Fibroblast of skin of right biceps (primary cell): Measurements from ENCODE around the gene ZNF883.

Experiments used
- DNase-seq: peaks from one replicate; pipeline ENCODE4 v3.0.0-alpha.2; 2013

The ZNF883 gene

DNA sequence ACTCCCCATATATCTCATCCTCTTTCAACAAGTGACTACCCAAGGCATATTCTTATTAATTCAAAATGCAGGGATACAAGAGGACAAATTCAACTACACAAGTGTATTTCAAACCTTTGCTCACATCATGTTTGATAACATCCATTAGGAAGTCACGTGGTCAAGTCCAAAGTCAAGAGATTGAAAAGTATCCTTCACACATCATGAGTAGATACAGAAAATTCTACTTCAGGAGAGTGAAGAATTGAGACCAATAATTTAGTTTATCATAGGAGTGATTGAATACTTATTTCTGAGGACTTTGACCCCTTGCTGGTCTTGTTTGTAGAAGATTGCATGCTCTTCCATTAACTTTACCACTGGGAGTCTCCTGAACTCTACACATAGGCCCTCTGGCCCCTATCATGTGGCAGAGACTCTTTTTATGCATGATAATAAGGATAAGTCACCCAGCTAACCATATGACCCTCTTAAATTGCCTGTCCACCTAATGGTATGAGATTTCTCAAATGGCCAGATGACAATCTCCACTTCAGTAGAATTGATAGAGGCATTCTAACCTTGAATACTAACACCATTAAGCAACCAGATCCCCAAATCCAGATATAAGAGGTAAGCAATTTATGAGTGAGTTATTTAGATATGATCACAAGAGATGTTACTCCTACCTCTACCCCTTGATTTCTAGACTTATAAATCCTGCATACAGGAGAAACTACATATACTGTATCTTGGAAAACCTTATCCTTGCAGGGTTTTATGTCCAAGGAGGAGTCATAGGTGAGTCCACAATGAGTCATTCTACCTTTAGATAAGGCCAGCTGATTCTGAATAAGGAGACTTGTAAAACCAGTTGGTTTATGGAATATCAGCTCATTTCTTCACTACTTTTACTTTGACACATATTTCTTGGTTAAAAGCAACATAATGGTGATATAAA is 94.7 kb downstream of the ZNF883 start:
- DNase-seq, result no peak

DNA sequence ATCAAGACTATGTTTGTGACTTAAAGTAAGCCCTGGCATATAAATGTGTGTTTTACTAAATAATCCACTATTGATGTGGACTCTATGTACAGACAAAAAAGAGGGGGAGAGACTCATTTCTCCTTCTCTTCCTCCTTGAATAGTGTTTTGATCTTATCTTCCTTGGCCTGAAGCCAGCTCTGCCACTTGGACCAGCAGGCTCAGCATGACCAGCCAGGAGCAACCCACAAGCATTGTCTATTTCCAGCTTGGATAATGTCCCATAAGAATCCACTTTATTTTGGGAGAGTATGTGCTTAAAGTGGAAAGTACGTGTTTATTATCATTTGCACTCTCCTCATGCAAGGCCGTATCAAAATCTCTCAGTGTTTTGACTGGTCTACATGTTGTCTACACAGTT is 97.5 kb downstream of the ZNF883 start:
- DNase-seq, result no peak

DNA sequence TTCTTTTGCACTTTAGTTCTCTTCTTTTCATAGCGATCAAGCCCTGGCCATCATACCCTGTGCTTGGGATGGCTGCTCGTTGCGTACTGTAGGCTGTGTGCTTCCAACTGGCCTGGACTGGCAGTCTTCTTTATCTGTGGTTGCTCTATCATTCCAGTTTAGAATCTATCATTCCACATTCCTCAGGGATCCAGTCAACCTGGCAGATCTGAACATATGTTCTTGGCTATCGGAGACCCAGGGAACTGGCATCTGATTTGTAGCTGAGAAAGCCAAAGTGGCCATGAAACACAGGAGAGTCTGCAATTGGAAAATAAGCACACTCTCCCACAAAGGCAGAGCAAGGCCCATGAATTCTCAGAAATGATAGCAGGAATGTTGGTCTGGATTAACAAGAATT is 98.7 kb downstream of the ZNF883 start:
- no peak for DNase-seq

DNA sequence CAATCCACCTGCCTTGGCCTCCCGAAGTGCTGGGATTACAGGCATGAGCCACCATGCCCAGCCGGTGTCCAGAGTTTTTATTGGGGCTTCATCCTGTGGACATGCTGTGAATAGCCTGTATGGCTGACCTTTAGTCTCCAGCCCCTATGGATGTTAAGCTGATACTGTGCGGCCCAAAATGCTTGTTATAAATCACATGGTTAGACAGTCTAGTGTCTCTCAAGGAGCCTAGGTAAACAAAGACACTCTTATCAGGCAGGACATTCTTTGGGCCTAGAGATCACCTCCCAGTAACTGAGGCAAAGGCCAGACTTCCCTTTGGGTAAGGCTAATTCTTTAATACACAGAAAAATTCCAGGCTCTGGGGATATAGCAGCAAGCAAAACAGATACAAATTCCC is 99.4 kb downstream of the ZNF883 start:
- no peak for DNase-seq

DNA sequence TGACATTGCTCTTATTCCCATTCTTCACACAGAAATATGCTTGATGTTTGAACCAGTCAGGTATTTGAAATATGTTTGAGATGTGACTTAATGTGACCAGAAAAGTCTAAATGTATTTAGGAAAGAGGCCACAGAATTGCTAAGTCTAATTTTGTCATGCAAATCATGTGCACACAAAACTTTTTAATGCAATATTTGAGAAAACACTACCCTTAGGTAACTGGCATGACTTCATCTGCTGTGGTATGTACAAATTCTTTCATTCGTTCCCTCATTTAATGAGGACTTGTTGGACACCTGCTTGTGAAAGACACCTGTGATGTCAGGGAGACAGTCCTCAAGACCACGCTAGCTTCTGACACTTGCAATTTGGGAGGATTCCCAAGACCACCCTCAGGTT is 100.3 kb downstream of the ZNF883 start:
- DNase-seq, result no peak
